Pulmonary artery endothelial cell (primary cell): Measurements from ENCODE around the gene EFCAB10. TPM values are rescaled to one million over a fixed set of nuclear protein-coding genes. Genes with fewer than 3 reads are reported as not detected.
"Not testable (repeated sequence)": the region's sequence is repeated elsewhere in the genome, so short reads cannot be mapped to it uniquely, and the experiment has no call there.

ENCODE experiments used
- DNase-seq: peaks from one replicate; pipeline ENCODE4 v3.0.0-alpha.2; 2011; ENCODE audit warnings: low read depth, low spot score
- total RNA-seq: library from RNA; depleted of rRNA; stranded (reverse); fragments of >200 nt; gene quantifications from 2 replicates; pipeline ENCODE4 v1.2.3, GENCODE V29; 2014

The EFCAB10 gene
- total RNA-seq, 1 donor from 2014 or later: not detected

GRCh38 chr7:105531792-105532671, 49.3 kb downstream of the EFCAB10 start, which contains the start of gene RINT1:
Gene RINT1 (plus strand): TSS chr7:105532201. CDS start chr7:105532316, 115 bp downstream.
- peak; percentile 64 for DNase-seq

GRCh38 chr7:105530546-105530945, 50.7 kb downstream of the EFCAB10 start:
- no peak for DNase-seq

- no peak for DNase-seq
Observed at GRCh38 chr7:105530126-105530525, 51.2 kb downstream of the EFCAB10 start.

- DNase-seq: not testable (repeated sequence)
Observed at GRCh38 chr7:105527737-105528136, 53.6 kb downstream of the EFCAB10 start.

- no peak for DNase-seq
Observed at GRCh38 chr7:105524840-105525239, 56.5 kb downstream of the EFCAB10 start.

GRCh38 chr7:105524423-105524822, 56.9 kb downstream of the EFCAB10 start:
- DNase-seq: not testable (repeated sequence)

- DNase-seq: peak; percentile 55
Observed at GRCh38 chr7:105521717-105522463, 59.4 kb downstream of the EFCAB10 start, which contains the start of gene PUS7. Gene PUS7 (minus strand): TSS chr7:105522271. CDS start chr7:105508512, 13,759 bp downstream.

GRCh38 chr7:105521027-105521716, 60.1 kb downstream of the EFCAB10 start:
- DNase-seq: no peak

- DNase-seq: not testable (repeated sequence)
Observed at GRCh38 chr7:105520620-105521019, 60.7 kb downstream of the EFCAB10 start.

- DNase-seq: no peak
Observed at GRCh38 chr7:105519353-105519752, 61.9 kb downstream of the EFCAB10 start.

GRCh38 chr7:105515610-105516009, 65.7 kb downstream of the EFCAB10 start:
- not testable (repeated sequence) for DNase-seq

Other genes starting within 250 kb of the EFCAB10 start
- 52.0 and 59.8 TPM in 2 replicates for gene SRPK2, start 192.6 kb downstream of the EFCAB10 start, total RNA-seq
- 29.2 and 37.9 TPM in 2 replicates for gene PUS7, start 59.2 kb downstream of the EFCAB10 start, total RNA-seq
- 14.6 and 14.7 TPM in 2 replicates for gene RINT1, start 49.3 kb downstream of the EFCAB10 start, total RNA-seq